Karpas-422 (cell line): ENCODE results near the gene DCTN3. TPM values are rescaled to one million over a fixed set of nuclear protein-coding genes. Genes with fewer than 3 reads are reported as not detected.

ENCODE experiments used
- DNase-seq: peaks from one replicate; pipeline ENCODE4 v3.0.0-alpha.2; 2015
- H2AFZ ChIP-seq: fragments of 200-600 bp; sonication (generic); 2 replicates; pipeline ENCODE4 v1.6.1; 2014; ENCODE audit warnings: antibody characterized with exemption, low read length, mixed read lengths
- H3K27ac ChIP-seq: fragments of 200-600 bp; sonication (generic); 2 replicates; pipeline ENCODE4 v1.5.1; 2014; ENCODE audit warnings: mild to moderate bottlenecking, low read length, moderate library complexity
- H3K27me3 ChIP-seq: fragments of 200-600 bp; sonication (generic); 2 replicates; pipeline ENCODE4 v1.6.1; 2014; ENCODE audit warnings: low read length, mixed read lengths
- H3K36me3 ChIP-seq: fragments of 200-600 bp; sonication (generic); 2 replicates; pipeline ENCODE4 v1.6.1; 2014; ENCODE audit warnings: low read length, mixed read lengths; ENCODE audit not compliant: insufficient read depth
- H3K4me1 ChIP-seq: fragments of 200-600 bp; sonication (generic); 2 replicates; pipeline ENCODE4 v1.6.1; 2014; ENCODE audit warnings: mild to moderate bottlenecking, low read length, mixed read lengths
- H3K4me2 ChIP-seq: fragments of 200-600 bp; sonication (generic); 2 replicates; pipeline ENCODE4 v1.6.1; 2014; ENCODE audit warnings: low read length, low read depth, mild to moderate bottlenecking; ENCODE audit not compliant: poor library complexity, severe bottlenecking
- H3K4me3 ChIP-seq: fragments of 200-600 bp; sonication (generic); 2 replicates; pipeline ENCODE4 v1.5.1; 2014; ENCODE audit warnings: mild to moderate bottlenecking, antibody characterized with exemption, low read length, mixed read lengths
- H3K79me2 ChIP-seq: fragments of 200-600 bp; sonication (generic); 2 replicates; pipeline ENCODE4 v1.6.1; 2014; ENCODE audit warnings: mild to moderate bottlenecking, low read length, mixed read lengths
- H3K9ac ChIP-seq: fragments of 200-600 bp; sonication (generic); 2 replicates; pipeline ENCODE4 v1.6.0; 2014; ENCODE audit warnings: low read length
- H3K9me2 ChIP-seq: fragments of 200-600 bp; sonication (generic), shearing (Covaris generic); replicated peaks from 2 replicates; pipeline ENCODE4 v1.6.0; 2014; ENCODE audit warnings: mild to moderate bottlenecking, low read length, moderate library complexity; ENCODE audit not compliant: insufficient read depth
- H3K9me3 ChIP-seq: fragments of 300-700, 200-600 bp; sonication (generic); 2 replicates; pipeline ENCODE4 v1.6.1; 2014; ENCODE audit warnings: low read length, mixed read lengths
- H4K20me1 ChIP-seq: fragments of 200-600 bp; sonication (generic); 2 replicates; pipeline ENCODE4 v1.6.1; 2014; ENCODE audit warnings: mild to moderate bottlenecking, antibody characterized with exemption, low read length, low read depth; ENCODE audit not compliant: insufficient read depth
- total RNA-seq: library from RNA; depleted of rRNA; stranded (reverse); fragments of >200 nt; shearing (Covaris generic); gene quantifications from 2 replicates; pipeline ENCODE4 v1.2.3, GENCODE V29; 2014; ENCODE audit warnings: low replicate concordance

DCTN3 gene
- total RNA-seq, 1 experiment from 2014 or later: 75.9 TPM

DNA sequence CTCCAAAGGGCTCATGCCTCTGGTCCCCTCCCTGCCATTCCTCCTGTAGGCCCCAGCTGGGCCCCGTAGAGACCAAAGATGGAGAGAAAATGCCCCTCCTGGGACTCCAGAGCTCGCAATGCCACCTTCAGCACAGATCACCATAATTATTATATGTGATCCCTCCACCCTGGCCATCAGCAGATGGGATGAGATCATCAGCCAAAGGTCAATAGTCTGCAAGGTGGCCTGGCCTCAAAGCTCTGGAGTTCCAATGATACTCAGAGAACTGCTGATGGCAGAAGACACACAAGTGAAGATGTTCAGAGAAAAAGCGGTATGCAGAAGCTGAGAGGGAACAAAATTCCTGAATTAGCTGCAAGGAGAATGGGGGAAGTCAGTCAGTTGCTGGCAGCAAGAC, 13.4 kb downstream of the DCTN3 start:
- Histone ChIP-seq H3K27me3 (no peaks in the 10 kb centered on the region), H3K9me2 (no peaks in the 10 kb centered on the region), H3K4me3 (no peak overlapping the region), H4K20me1 (no peaks in the 10 kb centered on the region), H3K36me3 (no peaks in the 10 kb centered on the region), H3K4me2 (no peak overlapping the region), H2AFZ (no peak overlapping the region), H3K4me1 (peaks cover 23% of the 10 kb centered on the region), H3K27ac (no peak overlapping the region), H3K9ac (no peak overlapping the region), H3K9me3 (no peaks in the 10 kb centered on the region), H3K79me2 (peaks cover 12% of the 10 kb centered on the region)
- DNase-seq: no peak

GRCh38 chr9:34606190-34606589, 14.1 kb downstream of the DCTN3 start:
- Histone ChIP-seq H3K4me2 (no peak overlapping the region), H3K4me1 (peaks cover 28% of the 10 kb centered on the region), H3K27me3 (no peaks in the 10 kb centered on the region), H3K4me3 (no peak overlapping the region), H3K9ac (no peak overlapping the region), H3K9me2 (no peaks in the 10 kb centered on the region), H4K20me1 (no peaks in the 10 kb centered on the region), H3K27ac (no peak overlapping the region), H3K36me3 (no peaks in the 10 kb centered on the region), H3K79me2 (peaks cover 5% of the 10 kb centered on the region), H3K9me3 (no peaks in the 10 kb centered on the region), H2AFZ (no peak overlapping the region)
- no peak for DNase-seq

- peak; percentile 93 for DNase-seq
- H3K9ac ChIP-seq: no peak overlapping the region
- no peaks in the 10 kb centered on the region for H4K20me1 ChIP-seq
These were observed 16.6 kb downstream of the DCTN3 start for GRCh38 chr9:34603610-34604231.

GRCh38 chr9:34601937-34602573, 18.2 kb downstream of the DCTN3 start:
- H3K9ac ChIP-seq: 0 out of 2 replicates have a peak overlapping the region, but pooled peaks have one; percentile 13
- H2AFZ ChIP-seq: no peak overlapping the region
- peaks cover 21% of the 10 kb centered on the region for H3K4me1 ChIP-seq
- DNase-seq: peak; percentile 69
- H3K79me2 ChIP-seq: no peaks in the 10 kb centered on the region
- peak overlapping the region; percentile 25 for H3K4me2 ChIP-seq
- no peaks in the 10 kb centered on the region for H4K20me1 ChIP-seq
- no peaks in the 10 kb centered on the region for H3K36me3 ChIP-seq
- no peak overlapping the region for H3K27ac ChIP-seq
- no peaks in the 10 kb centered on the region for H3K27me3 ChIP-seq
- H3K9me3 ChIP-seq: no peaks in the 10 kb centered on the region
- H3K9me2 ChIP-seq: no peaks in the 10 kb centered on the region
- no peak overlapping the region for H3K4me3 ChIP-seq

More at GRCh38 chr9:34603610-34604231, 16.6 kb downstream of the DCTN3 start:
- Histone ChIP-seq H3K4me2 (no peak overlapping the region), H2AFZ (no peak overlapping the region), H3K9me2 (no peaks in the 10 kb centered on the region), H3K36me3 (no peaks in the 10 kb centered on the region), H3K27me3 (no peaks in the 10 kb centered on the region), H3K4me3 (no peak overlapping the region), H3K9me3 (no peaks in the 10 kb centered on the region), H3K79me2 (no peaks in the 10 kb centered on the region), H3K4me1 (peaks cover 21% of the 10 kb centered on the region), H3K27ac (no peak overlapping the region)

DNA sequence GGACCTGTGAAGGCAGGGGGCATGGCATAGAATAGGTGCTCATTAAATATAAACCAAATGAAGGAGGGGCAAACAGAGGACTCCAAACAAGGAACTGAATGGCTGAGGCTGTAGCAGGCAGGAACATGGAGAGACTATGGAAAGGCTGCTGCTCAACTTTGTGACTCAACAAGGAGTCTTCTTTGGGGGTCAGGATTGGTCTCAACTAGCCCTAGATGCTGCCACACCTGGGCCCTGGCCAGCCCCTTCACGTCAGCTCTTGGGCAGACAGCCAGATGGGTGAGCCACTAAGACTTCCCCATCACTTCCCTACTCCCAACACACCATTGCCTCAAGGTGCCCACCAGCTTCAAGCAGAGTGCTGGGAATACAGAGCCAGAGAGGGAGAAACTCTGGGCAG, 19.4 kb downstream of the DCTN3 start:
- H3K9me2 ChIP-seq: no peaks in the 10 kb centered on the region
- no peak overlapping the region for H3K9ac ChIP-seq
- no peak overlapping the region for H3K4me3 ChIP-seq
- no peak overlapping the region for H2AFZ ChIP-seq
- peaks cover 21% of the 10 kb centered on the region for H3K4me1 ChIP-seq
- H3K27ac ChIP-seq: no peak overlapping the region
- no peak for DNase-seq
- no peaks in the 10 kb centered on the region for H3K27me3 ChIP-seq
- no peaks in the 10 kb centered on the region for H3K79me2 ChIP-seq
- no peaks in the 10 kb centered on the region for H3K36me3 ChIP-seq
- no peaks in the 10 kb centered on the region for H3K9me3 ChIP-seq
- H3K4me2 ChIP-seq: no peak overlapping the region
- H4K20me1 ChIP-seq: no peaks in the 10 kb centered on the region

DNA sequence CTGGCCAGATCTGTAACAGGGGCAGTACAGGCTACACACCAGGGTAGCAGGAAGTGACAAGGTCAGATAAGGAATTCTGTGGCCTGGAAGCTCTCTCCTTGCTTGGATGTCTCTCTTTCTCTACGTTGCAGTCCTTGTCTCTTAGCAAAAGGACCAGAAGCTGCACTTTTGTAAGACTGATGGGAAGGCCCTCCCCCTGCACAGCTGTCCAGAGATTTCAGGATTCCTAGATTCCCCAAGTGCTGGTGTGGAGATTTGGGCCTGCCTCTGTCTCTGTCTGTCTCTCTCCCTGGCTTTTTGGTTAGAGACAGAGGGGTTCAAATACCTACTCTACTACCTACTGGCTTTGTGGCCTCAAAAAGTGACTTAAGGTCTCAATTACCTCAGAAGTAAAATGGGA, 20.7 kb downstream of the DCTN3 start:
- Histone ChIP-seq H3K4me1 (peaks cover 21% of the 10 kb centered on the region), H3K4me3 (no peak overlapping the region), H3K27me3 (no peaks in the 10 kb centered on the region), H2AFZ (no peak overlapping the region), H3K4me2 (no peak overlapping the region), H3K9me3 (no peaks in the 10 kb centered on the region), H4K20me1 (no peaks in the 10 kb centered on the region), H3K36me3 (no peaks in the 10 kb centered on the region), H3K9ac (no peak overlapping the region), H3K9me2 (no peaks in the 10 kb centered on the region), H3K27ac (no peak overlapping the region), H3K79me2 (no peaks in the 10 kb centered on the region)
- no peak for DNase-seq

GRCh38 chr9:34594177-34594576, 26.1 kb downstream of the DCTN3 start:
- H3K4me1 ChIP-seq: no peaks in the 10 kb centered on the region
- DNase-seq: no peak
- H3K27me3 ChIP-seq: no peaks in the 10 kb centered on the region
- H4K20me1 ChIP-seq: peaks cover 4% of the 10 kb centered on the region; the same call in 1 of the 2 replicates
- no peaks in the 10 kb centered on the region for H3K9me3 ChIP-seq
- no peak overlapping the region for H3K4me3 ChIP-seq
- H3K36me3 ChIP-seq: no peaks in the 10 kb centered on the region
- no peak overlapping the region for H3K9ac ChIP-seq
- no peaks in the 10 kb centered on the region for H3K9me2 ChIP-seq
- H3K4me2 ChIP-seq: no peak overlapping the region
- no peaks in the 10 kb centered on the region for H3K79me2 ChIP-seq
- H3K27ac ChIP-seq: no peak overlapping the region
- H2AFZ ChIP-seq: no peak overlapping the region

- DNase-seq: no peak
- Histone ChIP-seq H3K27me3 (no peaks in the 10 kb centered on the region), H3K9me2 (no peaks in the 10 kb centered on the region), H3K9me3 (no peaks in the 10 kb centered on the region), H3K79me2 (no peaks in the 10 kb centered on the region), H3K27ac (no peak overlapping the region), H2AFZ (no peak overlapping the region), H3K9ac (no peak overlapping the region), H3K4me3 (no peak overlapping the region), H3K36me3 (no peaks in the 10 kb centered on the region), H4K20me1 (peaks cover 4% of the 10 kb centered on the region; the same call in 1 of the 2 replicates), H3K4me2 (no peak overlapping the region), H3K4me1 (no peaks in the 10 kb centered on the region)
These were observed 27.2 kb downstream of the DCTN3 start for GRCh38 chr9:34592895-34593601.
